ENCODE results near the gene ERCC3. TPM values are rescaled to one million over a fixed set of nuclear protein-coding genes. Genes with fewer than 3 reads are reported as not detected.
A peak's percentile ranks its signal among the peaks of the same experiment; 100 is the strongest.

ERCC3 gene
- total RNA-seq, 1 experiment from 2014 or later = 52.7 TPM

- Histone ChIP-seq H3K4me3 (replicated peaks in 1 of 2; ENCODE audit: low read depth in 1 of 2, low read length in 2 of 2) (no peak overlapping the region), H3K27ac (ENCODE audit: low read depth, low read length) (no peak overlapping the region), H3K27me3 (ENCODE audit: insufficient read depth, low read length) (no peaks in the 10 kb centered on the region), H2AFZ (ENCODE audit: low read depth, low read length, poor library complexity, severe bottlenecking) (no peak overlapping the region), H3K4me1 (ENCODE audit: control insufficient read depth in 1 of 2, insufficient read depth in 2 of 2, low read length in 2 of 2) (no peaks in the 10 kb centered on the region), H3K9me2 (ENCODE audit: insufficient read depth) (no peaks in the 10 kb centered on the region), H3K79me2 (ENCODE audit: insufficient read depth, low read length) (no peaks in the 10 kb centered on the region), H3K9ac (ENCODE audit: low read length) (no peak overlapping the region), H3K36me3 (ENCODE audit: control insufficient read depth in 1 of 2, insufficient read depth in 2 of 2, low read length in 2 of 2) (peaks cover 0 to 5% of the 10 kb centered on the region in 2 experiments; a peak in 2 of 4 replicates), H3K9me3 (ENCODE audit: control insufficient read depth in 1 of 2, insufficient read depth in 1 of 2, low read depth in 1 of 2, low read length in 2 of 2) (no peaks in the 10 kb centered on the region), H3K4me2 (ENCODE audit: low read length) (no peak overlapping the region), H4K20me1 (ENCODE audit: insufficient read depth) (no peaks in the 10 kb centered on the region)
- intact Hi-C loops (cut with micrococcal nuclease) = no loop called here
- ATAC-seq (no peak), DNase-seq (ENCODE audit: low read depth, low spot score) (no peak)
- BruUV-seq (replicated peaks) = TSS peak; percentile 34
- TF ChIP-seq FOSL1 (IDR thresholded peaks at IDR 0.05; ENCODE audit: low read depth) = no peak
- no peak for TF ChIP-seq TCF7L2 (IDR thresholded peaks at IDR 0.05; ENCODE audit: borderline replicate concordance, extremely low read depth, insufficient read depth, insufficient read length)
- no peak for TF ChIP-seq ELF1 (IDR thresholded peaks at IDR 0.05; ENCODE audit: borderline replicate concordance, low read depth)
- no peak for TF ChIP-seq ZBTB33 (IDR thresholded peaks at IDR 0.05; ENCODE audit: extremely low read depth, insufficient replicate concordance, low read length)
- no peak for TF ChIP-seq SP1 (IDR thresholded peaks at IDR 0.05; ENCODE audit: low read depth)
- no peak for TF ChIP-seq SRF (IDR thresholded peaks at IDR 0.05; ENCODE audit: low read depth)
- TF ChIP-seq POLR2AphosphoS5 (IDR thresholded peaks at IDR 0.05; ENCODE audit: low read depth, low read length) = no peak
- no peak for TF ChIP-seq EGR1 (IDR thresholded peaks at IDR 0.05; ENCODE audit: low read depth)
- no peak for TF ChIP-seq EZH2 (IDR thresholded peaks at IDR 0.05)
- TF ChIP-seq JUND (IDR thresholded peaks at IDR 0.05) = no peak
- TF ChIP-seq ZNF274 (IDR thresholded peaks at IDR 0.05; ENCODE audit: low read depth, low read length) = no peak
- TF ChIP-seq SIN3A (IDR thresholded peaks at IDR 0.05; ENCODE audit: low read depth) = no peak
- ChIA-PET POLR2A (no interaction called here), RAD21 (ENCODE audit: low non-redundant PET in 1 of 2, low total read pairs in 2 of 2, uncharacterized antibody in 2 of 2, unreplicated experiment in 2 of 2) (no interaction called here), CTCF (no interaction called here)
These were observed 12.1 kb upstream of the ERCC3 start for GRCh38 chr2:127305990-127306585.
